Kidney glomerular epithelial cell (primary cell): Measurements from ENCODE around the gene PLCB3.
A peak's percentile ranks its signal among the peaks of the same experiment; 100 is the strongest.
"Not testable (repeated sequence)": the region's sequence is repeated elsewhere in the genome, so short reads cannot be mapped to it uniquely, and the experiment has no call there.

ENCODE experiments used
- DNase-seq: peaks from one replicate; lab custom pipeline; 2025; lab: John Stamatoyannopoulos, UW

The PLCB3 gene

GRCh38 chr11:64237484-64237951, 13.8 kb upstream of the PLCB3 start:
- no peak for DNase-seq

GRCh38 chr11:64238076-64238475, 13.3 kb upstream of the PLCB3 start:
- no peak for DNase-seq

DNA sequence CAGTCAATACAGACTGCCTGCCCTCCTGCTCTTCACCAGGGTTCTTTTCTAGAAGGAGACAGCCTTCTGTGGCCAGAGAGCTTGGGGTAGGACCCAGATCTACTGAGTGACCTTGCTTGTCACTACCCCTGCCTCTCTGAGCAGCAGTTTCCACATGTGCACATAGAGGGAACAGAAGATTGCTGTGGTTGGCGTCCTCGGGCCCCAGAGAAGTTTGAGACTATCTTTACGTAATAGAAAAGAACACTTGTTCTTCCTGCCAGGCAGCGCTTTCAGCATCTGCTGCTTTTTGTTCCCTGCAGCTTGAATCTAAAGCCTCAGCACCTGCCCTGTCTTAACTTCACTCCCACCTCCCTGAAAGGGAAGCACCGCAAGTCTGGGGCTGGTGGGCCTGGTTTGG, 12.3 kb upstream of the PLCB3 start:
- DNase-seq: no peak

DNA sequence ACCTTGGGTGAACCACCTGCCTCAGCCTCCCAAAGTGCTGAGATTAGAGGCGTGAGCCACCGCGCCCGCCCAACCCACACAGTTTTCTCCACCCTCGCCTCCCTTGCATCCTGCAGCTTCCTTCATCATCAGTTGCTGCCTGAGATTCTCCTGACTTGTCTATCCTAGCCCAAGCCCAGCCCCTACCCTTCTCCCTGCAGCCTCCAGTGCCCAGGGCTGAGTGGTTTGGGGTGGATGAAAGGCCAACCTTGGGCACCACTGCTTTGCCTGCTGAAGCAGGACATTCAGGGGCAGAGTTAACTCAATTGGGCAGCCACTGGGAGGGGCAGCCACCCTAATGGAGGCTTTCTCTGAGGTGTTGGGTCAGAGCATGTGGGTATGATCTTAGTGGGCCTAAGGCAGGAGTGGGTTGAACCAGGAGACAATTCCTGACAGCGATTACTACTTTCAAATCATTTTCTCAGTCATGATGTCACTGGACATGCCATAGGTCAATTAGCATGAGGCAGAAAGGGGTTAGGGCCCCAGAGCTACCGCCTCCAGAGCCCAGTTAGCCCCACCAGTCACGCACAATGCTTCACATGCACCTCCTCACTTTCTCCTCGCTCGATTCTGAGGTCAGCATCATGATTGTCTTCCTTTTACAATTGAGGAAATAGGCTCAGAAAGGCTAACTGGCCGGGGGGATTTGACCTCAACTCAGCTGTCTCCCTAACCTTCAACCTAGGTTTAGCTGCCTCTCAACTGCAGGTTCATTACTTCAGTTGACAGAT, 11.5 kb upstream of the PLCB3 start:
- no peak for DNase-seq

DNA sequence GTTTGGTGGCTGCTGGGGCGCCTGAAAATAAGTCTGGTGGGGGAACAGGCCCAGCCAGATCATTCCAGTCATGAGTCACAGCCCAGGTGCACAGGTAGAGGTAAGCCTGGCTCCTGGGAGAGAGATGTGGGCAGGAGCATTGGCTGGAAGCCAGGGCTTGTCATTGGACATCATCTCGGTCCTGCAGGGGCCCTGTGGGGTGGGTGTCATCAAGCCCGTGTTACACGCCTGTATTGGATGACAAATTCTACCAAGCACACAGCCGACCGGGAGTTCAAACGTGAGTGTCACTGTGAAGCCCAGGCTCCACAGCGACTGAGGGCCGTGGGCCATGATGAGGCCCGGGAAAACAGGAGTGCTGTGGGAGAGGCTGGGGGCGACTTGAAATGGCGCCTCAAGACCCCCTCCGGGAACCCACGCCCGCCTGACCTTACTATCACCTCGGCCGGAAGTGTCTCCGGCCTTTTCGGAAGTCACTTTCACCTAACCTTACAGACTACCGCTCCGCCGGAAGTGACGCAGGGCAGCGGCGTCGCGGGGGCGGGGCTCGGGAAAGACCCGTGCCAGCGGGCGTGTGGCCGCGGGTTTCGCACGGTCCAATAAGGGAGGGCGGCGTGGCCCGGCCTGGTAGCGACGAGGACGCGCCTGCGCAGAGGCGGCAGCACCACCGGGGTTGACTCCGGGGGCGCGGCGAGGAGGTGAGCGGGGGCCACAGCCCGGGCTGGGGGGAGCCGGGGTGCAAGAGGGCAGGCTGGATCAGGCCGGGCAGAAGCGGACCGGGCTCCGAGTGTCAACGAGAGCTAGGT, 10.7 kb upstream of the PLCB3 start, which contains the start of gene FKBP2:
FKBP2 (plus strand) TSS at position 661 of the 806 bp plus-strand sequence. CDS start 1,293 bp downstream, outside the sequence.
- DNase-seq: peak; percentile 87

- DNase-seq: no peak
Observed at GRCh38 chr11:64241241-64241490, 10.2 kb upstream of the PLCB3 start.

DNA sequence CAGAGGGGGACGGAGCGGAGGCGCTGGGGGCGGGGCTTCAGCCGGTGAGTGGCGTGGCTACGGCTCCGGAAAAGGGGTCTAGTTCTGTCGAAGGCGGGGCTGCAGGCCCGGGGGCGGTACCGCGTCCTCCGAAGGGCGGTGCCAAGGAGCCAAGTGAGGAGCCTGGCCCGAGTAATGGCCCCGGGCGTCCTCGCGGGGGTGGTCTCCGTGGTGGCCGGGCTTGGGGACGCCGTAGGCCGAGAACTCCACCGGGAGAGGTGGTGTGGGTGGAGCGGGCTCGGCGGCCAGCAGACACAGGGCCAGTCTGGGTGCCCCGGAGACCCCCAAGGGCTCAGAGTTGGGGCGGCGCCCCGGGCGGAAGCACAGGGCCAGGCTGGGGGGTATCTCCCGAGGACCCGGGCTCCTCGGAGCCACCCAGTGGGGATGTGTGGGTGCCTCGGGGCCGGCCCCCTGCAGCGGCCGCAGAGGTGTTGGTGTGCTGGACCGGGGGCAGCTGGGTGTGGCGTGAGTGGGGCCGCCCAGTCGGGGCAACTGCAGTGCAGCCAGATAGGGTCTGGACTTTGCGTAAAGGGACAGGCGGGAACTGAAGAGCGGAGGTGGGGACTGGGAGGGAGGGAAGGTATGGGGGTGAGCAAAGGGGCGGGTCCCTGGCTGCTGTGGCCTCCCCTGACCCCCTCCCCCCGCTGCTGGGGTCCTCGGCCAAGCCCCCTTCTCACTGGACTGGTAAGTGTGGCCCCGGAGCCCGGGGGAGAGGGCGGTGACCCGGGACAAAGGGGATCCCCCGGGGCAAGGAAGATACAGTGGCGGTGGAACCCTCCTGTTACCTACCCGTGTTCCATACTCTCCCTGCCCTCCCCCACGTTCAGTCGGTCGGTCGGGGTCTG, 9.6 kb upstream of the PLCB3 start:
- peak; percentile 96 for DNase-seq

DNA sequence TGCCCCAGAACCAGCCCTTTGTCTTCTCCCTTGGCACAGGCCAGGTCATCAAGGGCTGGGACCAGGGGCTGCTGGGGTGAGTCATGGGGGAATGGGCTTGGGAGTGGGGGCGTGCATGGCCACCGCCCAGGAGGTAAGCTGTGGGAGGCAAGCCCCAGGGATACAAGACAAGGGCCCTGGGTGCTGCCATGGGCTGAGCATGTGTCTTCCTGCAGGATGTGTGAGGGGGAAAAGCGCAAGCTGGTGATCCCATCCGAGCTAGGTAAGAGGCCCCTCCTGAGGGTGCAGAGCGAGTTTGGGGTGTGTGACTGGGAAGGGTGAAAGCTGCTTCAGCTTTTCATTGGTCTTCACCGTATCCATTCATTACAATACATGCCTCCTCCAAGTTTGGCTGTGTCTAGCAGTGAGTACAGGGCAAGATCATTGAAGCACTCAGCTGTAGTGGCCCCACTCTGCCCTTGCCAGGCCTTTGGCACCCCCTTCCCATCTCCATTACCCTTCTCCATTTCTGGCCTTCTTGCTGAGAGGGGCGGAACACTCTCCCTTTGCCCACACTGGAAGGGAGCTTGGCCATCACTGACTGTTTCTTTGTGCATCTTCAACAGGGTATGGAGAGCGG, 8.0 kb upstream of the PLCB3 start:
- DNase-seq: no peak

DNA sequence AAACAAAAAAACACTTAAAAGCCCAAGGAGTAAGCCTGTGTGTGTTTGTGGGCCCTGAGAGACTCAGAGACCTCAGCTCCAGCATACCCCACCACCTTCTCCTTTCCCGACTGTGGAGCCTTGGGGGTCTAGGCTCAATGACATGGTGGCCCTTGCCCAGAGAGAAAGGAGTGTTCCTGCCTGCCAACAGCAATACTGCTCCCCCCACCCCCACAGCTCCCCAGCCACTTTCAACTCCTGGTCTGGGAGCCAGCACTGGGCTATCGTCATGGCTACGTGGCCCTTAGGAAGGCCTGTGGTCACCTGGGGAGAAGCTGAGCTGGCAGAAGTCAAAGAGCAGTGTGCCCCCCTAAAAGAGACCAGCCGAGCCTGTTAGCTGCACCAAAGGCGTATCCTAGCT, 7.2 kb upstream of the PLCB3 start:
- DNase-seq: no peak

DNA sequence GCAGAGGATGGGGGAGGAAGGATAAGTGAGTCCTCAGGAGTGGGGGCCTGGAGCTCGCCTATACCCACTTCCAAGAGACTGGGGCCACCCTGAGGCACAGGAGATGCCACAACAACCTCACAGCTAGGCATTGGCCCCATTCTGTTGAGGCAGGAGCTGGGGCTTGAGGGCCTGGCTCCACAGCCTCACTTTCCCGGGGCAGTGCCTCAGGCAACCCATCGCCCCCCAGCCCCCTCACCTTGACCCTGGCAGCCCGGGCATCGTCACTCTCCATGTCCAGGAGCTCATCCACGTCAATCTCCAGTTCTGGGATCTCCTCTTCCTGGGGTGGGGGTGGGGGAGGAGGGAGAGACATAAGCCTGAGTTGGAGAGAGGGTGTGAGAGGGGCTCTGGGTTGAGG, 6.4 kb upstream of the PLCB3 start:
- no peak for DNase-seq

DNA sequence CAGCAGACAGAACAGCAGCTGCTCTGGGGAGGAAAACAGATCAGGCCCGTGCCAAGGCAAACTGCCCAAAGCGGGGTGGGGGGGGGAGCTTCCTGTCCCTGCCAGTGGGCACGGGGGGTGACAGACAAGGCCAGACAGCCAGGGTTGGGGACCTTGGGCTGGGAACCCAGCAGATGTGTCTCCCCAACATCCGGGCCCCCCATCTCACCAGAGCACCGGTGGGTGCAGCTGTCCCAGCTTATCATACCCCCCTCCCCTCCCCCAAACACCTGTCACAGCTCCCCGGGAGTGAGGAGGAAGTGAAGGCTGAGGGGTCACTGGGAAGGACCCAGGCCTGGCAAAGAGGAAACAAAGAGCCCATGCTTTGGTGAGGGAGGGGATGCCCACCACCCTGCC, 5.9 kb upstream of the PLCB3 start:
- DNase-seq: no peak

GRCh38 chr11:64245797-64246620, 5.3 kb upstream of the PLCB3 start:
- DNase-seq: peak; percentile 89

DNA sequence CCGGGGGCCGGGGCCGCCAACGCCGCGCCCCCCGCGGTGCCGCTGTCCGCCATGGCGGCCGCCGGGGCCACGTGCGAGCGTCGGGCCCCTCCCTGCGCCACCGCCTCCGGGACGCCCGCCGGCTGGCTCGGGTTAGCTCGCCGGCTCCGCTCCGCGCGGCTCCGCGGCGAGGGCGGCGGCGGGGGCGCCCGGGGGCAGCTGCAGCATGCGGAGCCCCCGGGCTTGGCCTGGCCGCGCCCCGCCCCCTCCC, 4.8 kb upstream of the PLCB3 start:
- DNase-seq: not testable (repeated sequence)

GRCh38 chr11:64246871-64247728, 4.2 kb upstream of the PLCB3 start, which contains the start of gene PPP1R14B:
Gene PPP1R14B, minus strand, starts transcription at chr11:64246943. Its CDS starts 270 bp downstream, at chr11:64246673.
- DNase-seq: peak; percentile 64

DNA sequence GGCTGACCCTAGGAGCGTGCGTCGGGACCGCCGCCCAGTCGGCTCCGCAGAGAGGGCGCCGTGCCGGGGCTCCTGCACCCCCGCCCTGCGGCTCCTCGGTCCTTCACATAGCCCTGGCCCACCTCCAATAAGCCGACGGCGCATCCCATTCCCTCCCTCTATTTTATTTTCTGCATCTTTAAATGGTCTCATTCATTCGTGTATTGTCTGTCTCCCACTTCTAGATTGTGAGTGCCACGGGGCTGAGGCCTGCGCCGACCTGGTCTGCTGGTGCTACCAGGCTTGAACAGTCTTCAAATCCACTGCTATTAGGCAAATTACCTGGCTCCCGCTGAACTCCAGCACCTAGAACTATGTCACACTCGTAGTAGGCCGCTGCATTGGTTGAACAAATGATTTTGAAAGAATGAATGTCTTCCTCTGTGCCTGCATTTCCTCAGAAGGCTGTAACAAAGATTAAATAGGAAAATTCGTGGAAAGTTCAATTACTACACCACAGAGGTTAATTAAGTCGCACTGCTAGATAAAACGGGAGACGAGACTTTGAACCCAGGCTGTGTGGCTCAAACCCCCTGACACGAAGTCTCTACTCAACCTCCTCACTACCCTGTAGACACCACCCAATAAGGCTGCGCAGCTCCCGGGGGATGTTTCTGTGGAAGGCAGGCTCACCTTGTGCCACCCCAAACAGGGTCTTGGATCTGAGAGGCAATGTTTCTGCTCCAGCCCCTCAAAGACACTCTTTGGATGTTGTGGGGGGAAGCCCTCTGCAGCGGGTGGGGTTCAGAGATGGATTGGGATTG, 3.4 kb upstream of the PLCB3 start:
- DNase-seq: no peak

- DNase-seq: no peak
Observed at GRCh38 chr11:64248578-64248977, 2.8 kb upstream of the PLCB3 start.

- DNase-seq: no peak
Observed at GRCh38 chr11:64249038-64249437, 2.3 kb upstream of the PLCB3 start.

DNA sequence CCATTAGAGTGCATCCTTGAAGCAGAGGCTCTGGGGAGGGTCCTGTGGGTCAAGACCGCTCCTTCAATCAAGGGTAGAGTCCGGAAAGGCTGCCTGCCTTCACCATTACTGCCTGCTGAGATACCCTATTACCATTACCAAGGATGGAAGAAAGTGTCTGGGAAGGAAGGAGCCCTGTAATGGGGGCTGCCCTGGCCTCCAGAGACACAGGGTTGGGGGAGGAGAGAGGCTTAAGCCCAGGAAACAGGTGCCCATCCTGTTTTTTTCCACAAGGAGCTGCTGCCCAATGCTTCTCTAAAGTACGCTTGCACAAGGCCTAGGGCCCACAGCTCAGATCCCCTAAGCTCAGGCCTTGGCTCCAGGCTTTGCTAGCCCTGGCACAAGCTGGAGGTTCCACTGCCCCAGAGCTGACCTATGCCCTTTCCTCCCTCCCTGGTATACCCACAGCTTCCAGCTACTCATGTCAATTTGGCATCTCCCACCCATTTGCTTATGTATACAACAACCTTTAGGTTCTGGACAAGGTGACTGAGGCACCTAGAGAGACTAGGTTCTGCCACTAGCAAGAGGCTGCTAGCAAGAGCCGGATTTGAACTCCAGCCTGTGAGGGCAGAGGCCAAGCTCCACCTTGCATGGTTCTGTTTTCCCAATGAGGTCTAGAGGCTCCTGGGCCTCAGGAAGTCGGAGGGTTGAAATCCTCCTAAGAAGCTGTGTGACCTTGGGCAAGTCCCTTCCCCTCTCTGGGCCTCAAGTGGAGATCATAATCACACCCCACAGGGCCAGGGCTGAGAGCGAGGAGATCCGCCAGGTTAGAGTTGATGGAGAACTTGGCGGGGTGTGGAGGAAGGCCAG, 1.5 kb upstream of the PLCB3 start:
- no peak for DNase-seq
